ENCODE results near the gene DDX1.
"Not testable (repeated sequence)": the region's sequence is repeated elsewhere in the genome, so short reads cannot be mapped to it uniquely, and the experiment has no call there.

DDX1 gene

DNA sequence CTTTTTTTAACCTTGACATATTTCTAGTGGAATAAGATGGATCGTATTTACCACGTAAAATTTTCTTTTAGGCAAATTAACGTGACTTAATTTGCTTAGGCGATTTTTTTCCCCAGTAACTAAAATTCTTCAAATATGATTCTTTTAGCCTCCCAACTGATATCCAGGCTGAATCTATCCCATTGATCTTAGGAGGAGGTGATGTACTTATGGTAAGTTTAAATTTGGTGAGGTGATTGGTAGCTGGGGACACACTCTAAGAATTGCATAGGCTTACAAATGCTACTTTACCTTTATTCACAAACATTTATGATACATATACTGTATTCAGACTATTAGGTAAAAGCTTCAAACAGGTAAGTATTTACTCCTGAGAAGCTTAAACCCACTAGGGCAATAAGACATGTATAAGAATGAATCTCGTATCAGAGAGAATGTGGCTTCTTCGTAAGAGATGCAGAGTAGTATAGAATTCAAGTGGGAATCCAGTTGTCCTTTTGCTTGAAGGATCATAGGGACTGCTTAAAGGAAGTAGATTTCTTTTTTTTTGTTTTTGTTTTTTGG lies 3.8 kb downstream of the DDX1 start:
- DNase-seq (ENCODE audit: low spot score), result no peak

DNA sequence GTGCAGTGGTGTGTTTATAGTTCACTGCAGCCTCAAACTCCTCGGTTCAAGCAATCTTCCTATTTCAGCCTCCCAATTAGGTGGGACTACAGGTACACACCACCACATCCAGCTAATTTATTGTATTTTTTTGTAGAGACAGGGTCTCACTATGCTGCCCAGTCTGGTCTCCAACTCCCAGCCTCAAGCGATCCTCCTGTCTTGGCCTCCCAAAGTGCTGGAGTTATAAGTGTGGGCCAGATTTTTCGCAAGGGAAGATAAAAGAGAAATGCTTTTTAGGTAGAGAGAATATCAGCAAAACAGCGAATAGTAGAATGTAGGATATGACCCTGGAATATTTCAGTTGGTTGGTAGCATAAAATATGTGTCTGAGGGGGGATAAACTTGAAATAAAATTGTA lies 4.3 kb downstream of the DDX1 start:
- DNase-seq (ENCODE audit: low spot score), result no peak

DNA sequence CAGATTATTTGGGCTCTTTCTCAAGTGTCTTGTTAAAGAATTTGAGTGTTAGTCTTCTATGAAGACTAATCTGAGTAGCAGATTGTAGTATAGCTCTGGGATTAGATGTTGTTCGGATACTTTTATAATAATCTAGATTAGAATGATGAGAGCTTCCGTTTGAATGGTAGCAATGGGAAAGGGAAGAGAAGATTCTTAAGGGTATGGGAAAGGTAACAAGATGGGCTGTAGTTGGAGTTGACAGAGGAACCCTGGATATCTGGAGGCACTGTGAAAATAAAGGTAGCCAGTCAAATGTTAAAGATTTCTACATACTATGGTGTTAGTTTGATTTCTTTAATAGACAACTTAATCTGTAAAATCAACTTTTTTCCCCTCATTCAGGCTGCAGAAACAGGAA lies 4.7 kb downstream of the DDX1 start:
- DNase-seq (ENCODE audit: low spot score), result no peak

DNA sequence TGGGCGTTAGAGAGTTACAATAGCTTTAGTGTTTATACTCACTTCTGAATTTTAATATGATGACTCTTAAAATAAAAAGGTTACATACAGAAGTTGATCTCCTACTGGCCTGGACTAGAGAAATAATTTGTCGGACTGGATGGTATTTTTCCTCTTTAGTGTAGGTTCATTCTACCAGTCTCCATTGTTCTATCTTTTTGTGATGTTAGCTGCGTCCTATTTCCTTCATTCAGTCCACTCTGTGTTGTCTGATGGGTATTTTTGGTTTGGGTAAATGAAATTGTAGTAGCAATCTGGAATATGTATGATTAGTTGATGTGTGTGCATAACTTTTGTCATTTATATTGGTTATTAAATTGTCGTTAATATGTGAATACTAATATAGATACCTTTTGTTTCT lies 5.3 kb downstream of the DDX1 start:
- no peak for DNase-seq (ENCODE audit: low spot score)

- DNase-seq (ENCODE audit: low spot score), result no peak
Measured at GRCh38 chr2:15599994-15600393, 8.3 kb downstream of the DDX1 start.

DNA sequence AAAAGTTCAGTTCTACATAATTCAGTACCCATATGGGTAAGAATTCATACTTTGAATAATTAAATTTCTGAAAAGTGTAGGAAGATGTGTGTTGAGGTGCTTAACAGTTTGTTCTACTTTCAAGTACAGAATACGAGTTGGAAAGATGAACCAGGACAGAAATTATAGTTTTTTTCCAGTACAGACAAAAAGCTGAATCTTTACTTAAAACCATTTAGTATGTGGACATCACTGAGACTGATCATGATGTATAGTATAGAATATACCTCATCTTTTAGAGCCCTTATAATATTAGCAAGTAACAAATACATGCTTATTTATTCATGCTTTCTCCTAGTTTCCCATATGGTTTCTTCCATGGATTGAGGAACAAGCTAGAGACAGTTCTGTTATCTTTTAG lies 10.0 kb downstream of the DDX1 start:
- DNase-seq (ENCODE audit: low spot score), result no peak

- no peak for DNase-seq (ENCODE audit: low spot score)
Measured at GRCh38 chr2:15602393-15602792, 10.7 kb downstream of the DDX1 start.

GRCh38 chr2:15603044-15603765 lies 11.5 kb downstream of the DDX1 start:
- DNase-seq (ENCODE audit: low spot score), result no peak

- no peak for DNase-seq (ENCODE audit: low spot score)
Measured at GRCh38 chr2:15603948-15604347, 12.3 kb downstream of the DDX1 start.

DNA sequence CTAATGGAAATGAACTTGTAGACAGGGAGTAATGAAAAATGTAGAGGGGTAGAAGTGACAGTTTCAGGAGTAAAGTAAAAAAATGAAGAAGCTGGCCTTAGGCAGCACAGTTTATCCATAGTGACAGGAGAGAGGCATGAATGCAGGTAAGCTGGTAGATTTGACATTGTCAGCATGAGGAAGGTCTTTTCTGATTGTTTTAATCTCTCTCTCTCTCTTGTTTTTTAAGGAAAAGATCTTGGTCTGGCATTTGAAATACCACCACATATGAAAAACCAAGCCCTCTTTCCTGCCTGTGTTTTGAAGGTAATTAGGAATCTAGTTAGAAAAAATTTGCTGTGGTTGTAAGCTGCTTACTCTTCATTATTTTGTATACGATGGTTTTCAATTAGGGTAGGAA lies 14.1 kb downstream of the DDX1 start:
- no peak for DNase-seq (ENCODE audit: low spot score)

GRCh38 chr2:15606481-15607441 lies 15.1 kb downstream of the DDX1 start:
- no peak for DNase-seq (ENCODE audit: low spot score)

DNA sequence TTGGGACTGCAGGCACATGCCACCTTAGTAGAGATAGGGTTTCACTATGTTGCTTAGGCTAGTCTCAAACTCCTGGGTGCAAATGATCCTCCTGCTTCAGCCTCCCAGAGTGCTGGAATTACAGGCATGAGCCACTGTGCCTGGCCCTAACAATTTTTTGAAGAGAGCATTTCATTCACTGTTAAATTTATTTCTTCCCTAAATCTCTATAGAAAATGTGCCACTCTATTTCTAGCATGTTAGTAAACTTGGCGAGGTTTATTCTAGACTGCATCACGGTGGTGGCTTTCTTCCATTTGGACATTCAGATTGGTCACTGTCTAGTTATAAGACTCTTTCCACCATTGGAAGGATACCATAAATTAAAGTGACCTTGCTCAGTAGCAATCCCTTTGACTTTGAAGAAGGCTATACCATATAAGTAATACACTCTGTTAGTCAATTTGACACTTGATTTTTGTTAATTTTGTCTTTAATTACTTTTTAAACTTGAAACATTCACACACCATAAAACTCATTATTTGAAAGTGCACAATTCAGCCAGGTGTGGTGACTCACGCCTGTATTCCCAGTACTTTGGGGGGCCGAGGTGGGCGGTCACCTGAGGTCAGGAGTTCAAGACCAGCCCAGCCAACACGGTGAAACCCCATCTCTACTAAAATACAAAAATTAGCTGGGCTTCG lies 16.2 kb downstream of the DDX1 start:
- DNase-seq (ENCODE audit: low spot score), result no peak

DNA sequence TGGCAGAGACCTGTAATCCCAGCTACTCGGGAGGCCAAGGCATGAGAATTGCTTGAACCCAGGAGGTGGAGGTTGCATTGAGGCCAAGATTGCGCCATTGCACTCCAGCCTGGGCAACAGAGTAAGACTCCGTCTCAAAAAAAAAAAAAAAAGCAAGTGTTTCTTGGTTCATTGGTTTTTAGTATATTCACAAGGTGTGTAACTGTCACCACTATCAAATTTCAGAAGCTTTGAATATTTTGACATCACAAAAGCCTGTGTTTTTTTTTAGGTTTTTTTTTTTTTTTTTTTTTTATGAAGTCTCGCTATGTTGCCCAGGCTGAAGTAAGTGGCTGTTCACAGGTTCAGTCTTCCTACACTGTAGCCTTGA lies 16.7 kb downstream of the DDX1 start:
- DNase-seq (ENCODE audit: low spot score), result no peak

GRCh38 chr2:15609341-15610042 lies 17.8 kb downstream of the DDX1 start:
- DNase-seq (ENCODE audit: low spot score), result no peak

GRCh38 chr2:15610430-15610952 lies 18.8 kb downstream of the DDX1 start:
- no peak for DNase-seq (ENCODE audit: low spot score)

DNA sequence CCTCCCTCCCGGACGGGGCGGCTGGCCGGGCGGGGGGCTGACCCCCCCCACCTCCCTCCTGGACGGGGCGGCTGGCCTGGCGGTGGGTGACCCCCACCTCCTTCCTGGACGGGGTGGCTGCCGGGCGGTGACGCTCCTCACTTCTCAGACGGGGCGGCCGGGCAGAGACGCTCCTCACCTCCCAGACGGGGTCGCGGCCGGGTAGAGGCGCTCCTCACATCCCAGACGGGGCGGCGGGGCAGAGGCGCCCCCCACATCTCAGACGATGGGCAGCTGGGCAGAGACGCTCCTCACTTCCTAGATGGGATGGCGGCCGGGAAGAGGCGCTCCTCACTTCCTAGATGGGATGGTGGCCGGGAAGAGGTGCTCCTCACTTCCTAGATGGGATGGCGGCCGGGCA lies 20.4 kb downstream of the DDX1 start:
- not testable (repeated sequence) for DNase-seq (ENCODE audit: low spot score)

DNA sequence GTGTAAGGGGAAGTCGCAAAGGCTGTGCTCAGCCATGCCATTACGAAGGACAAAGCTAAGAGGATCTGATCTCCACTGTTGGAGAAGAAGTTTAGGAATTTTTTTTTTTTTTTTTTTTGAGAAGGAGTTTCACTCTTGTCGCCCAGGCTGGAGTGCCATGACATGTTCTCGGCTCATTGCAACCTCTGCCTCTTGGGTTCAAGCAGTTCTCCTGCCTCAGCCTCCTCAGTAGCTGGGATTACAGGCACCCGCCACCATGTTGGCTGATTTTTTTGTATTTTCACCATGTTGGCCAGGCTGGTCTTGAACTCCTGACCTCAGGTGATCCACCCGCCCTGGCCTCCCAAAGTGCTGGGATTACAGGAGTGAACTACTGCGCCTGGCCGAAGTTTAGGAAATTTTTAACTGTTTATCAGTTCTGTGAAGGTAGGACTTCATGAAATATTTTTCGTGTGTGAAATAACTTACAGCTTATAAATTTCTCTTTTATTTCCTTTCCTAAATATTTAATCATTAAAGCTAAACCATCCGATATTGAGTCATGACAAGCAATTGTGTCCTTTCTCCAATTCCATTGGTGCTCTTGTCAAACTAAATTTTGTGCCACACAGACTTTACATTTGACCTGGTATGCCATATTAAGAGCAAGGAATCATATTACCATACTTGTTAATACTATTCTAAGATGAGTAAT lies 22.2 kb downstream of the DDX1 start:
- DNase-seq (ENCODE audit: low spot score), result no peak

GRCh38 chr2:15614545-15615300 lies 23.1 kb downstream of the DDX1 start:
- DNase-seq (ENCODE audit: low spot score), result no peak

GRCh38 chr2:15615301-15615920 lies 23.7 kb downstream of the DDX1 start:
- no peak for DNase-seq (ENCODE audit: low spot score)

GRCh38 chr2:15616429-15616828 lies 24.8 kb downstream of the DDX1 start:
- no peak for DNase-seq (ENCODE audit: low spot score)

Measured in LoVo (cell line).